HG03280 (cell line): Measurements from ENCODE around the gene CCDC28A.

Experiments
- ATAC-seq: cut with Tn5 transposase; IDR thresholded peaks from one replicate; pipeline ENCODE4 v1.9.1; 2021; ENCODE audit warnings: mild to moderate bottlenecking, moderate library complexity; ENCODE audit not compliant: unreplicated experiment

Gene CCDC28A

DNA sequence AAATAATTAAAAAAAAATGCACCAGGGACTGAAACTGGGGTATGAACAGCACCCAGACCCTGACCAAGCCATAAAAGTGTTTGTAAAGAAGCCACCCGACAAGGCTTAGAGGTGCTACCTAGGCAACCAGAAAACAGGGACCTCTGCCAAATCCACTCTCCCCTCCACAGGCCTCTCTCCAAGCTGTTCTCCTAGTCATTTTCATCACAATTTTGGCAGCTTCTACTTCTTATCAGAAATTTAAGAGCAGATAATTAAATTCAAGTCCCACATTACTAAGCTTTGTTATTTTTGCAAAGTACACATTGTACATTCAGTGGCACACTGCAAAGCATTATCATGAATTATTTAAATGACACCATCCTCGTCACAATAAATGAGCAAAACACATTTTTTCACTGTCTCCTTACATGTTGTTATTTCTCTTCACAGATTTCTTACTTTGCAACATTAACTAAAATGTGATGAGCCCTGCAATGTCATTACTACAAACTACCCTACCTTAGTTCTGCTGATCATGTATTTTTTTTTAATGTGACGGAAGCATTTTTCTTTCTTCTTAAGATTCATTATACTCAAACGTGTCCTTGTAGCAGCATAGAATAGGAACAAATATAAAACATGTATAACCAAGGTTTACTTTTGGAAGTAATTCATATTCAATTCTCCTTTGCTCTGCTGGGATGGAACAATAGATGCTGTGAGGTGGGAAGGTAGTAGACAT is 60.4 kb downstream of the CCDC28A start:
- no peak for ATAC-seq

DNA sequence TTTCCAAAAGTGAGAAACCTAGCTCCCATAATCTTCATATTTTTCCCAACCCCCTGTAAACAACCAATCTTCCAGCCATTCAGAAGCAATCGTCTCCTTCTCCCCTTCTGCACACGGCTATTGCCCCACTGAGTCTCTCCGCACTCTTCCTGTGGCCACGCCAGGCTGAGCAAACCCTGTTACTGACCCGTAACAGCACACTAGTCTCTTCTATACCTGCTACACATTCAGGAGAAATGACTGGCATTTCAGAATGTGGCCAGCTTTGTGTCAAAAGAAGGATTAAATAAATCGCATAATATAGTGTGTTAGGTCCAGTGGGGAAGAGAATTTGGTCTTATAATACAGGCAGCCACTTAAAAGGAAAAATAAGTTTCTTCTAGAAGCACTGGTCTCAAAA is 63.7 kb downstream of the CCDC28A start:
- ATAC-seq, result no peak
